Measurements from ENCODE around the gene CSAG3.
"Not testable (repeated sequence)": the region's sequence is repeated elsewhere in the genome, so short reads cannot be mapped to it uniquely, and the experiment has no call there.

- TF ChIP-seq CTCF (optimal IDR thresholded peaks at IDR 0.05 in 1 of 3, IDR thresholded peaks at IDR 0.05 in 1 of 3, conservative IDR thresholded peaks at IDR 0.05 in 1 of 3; ENCODE audit: extremely low read depth in 1 of 3, insufficient read depth in 2 of 3, low read length in 3 of 3); EZH2 (IDR thresholded peaks at IDR 0.05; ENCODE audit: low read length): not testable (repeated sequence)
Observed at GRCh38 chrX:152754871-152755270, 4.1 kb upstream of the CSAG3 start.

Measured in keratinocyte (primary cell).